Heart left ventricle (tissue), 13 donors: ENCODE data around the gene COQ8A.

Experiments
- CTCF ChIP-seq, 12 donors: fragments of 200-600 bp; sonication (generic) in 4 of 12; IDR thresholded peaks; one replicate each; pipeline versions ENCODE4 v1.5.0 to v1.8.0; 2018 to 2022; ENCODE audit warnings: antibody characterized with exemption in 12 of 12, mild to moderate bottlenecking in 5 of 12
- POLR2A ChIP-seq, 2 donors: fragments of 450-650 bp; IDR thresholded peaks; one replicate each; pipeline ENCODE4 v1.6.1; 2017; ENCODE audit warnings: antibody characterized with exemption in 2 of 2, mild to moderate bottlenecking in 2 of 2, moderate library complexity in 2 of 2
- donor health status: ischemic (EF 13 %, LVEDD 7.1; RV severe dilation, severe dysfunction).
- donor health status: DM: no; HTN: yes; CAD: no.
- donor health status: DM: no; HTN: no; CAD: no.
- donor health status: ischemic (EF 25% LVEDD 6.9; RV normal size, moderate dysfunction).
- donor health status: ischemic (EF 25% LVEDD 5.7; RV mildly dilated, moderate dysfunction).
- donor health status: ischemic (EF 35%, LVEDD 5.7; RV mildly dilated, moderate dysfunction).
- donor health status: nonischemic (EF 11% LVEDD 7.7; RV severe dilation, severe dysfunction).
- donor health status: DM: yes; HTN: yes; CAD: no.
- donor health status: PGD.
- donor health status: ischemic (EF 29% LVEDD 5.4; RV normal size, mild dysfunction).
- donor health status: nonischemic (EF 23%, LVEDD 6.1; RV moderate dilation, normal function).

- TF ChIP-seq POLR2A (IDR thresholded peaks at IDR 0.05), result no peak
- TF ChIP-seq CTCF (IDR thresholded peaks at IDR 0.05), result no peak
Measured at GRCh38 chr1:226916497-226916896, 23.6 kb upstream of the COQ8A start.
